OCI-LY3 (cell line): ENCODE results near the gene SOX1.

Experiments
- H2AFZ ChIP-seq: fragments of 200-600, 300-600 bp; shearing (Covaris generic); 2 replicates; pipeline ENCODE4 v1.6.0; 2014; ENCODE audit warnings: antibody characterized with exemption, low read depth, low read length
- H3K27ac ChIP-seq: fragments of 200-600, 300-600 bp; sonication (generic); 2 replicates; pipeline ENCODE4 v1.5.1; 2014; ENCODE audit warnings: mild to moderate bottlenecking, low read length, moderate library complexity, mixed read lengths
- H3K27me3 ChIP-seq: fragments of 200-600, 300-600 bp; sonication (generic); 2 replicates; pipeline ENCODE4 v1.6.1; 2014; ENCODE audit warnings: low read depth, low read length, mixed read lengths
- H3K36me3 ChIP-seq: fragments of 200-600, 300-600 bp; sonication (generic); replicated peaks from 2 replicates; pipeline ENCODE3; 2014; ENCODE audit warnings: low read depth, low read length, mixed read lengths
- H3K4me1 ChIP-seq: fragments of 300-600, 200-600 bp; sonication (generic); 2 replicates; pipeline ENCODE4 v1.6.1; 2014; ENCODE audit warnings: low read length, mixed read lengths
- H3K4me2 ChIP-seq: fragments of 200-600, 300-600 bp; sonication (generic); 2 replicates; pipeline ENCODE4 v1.6.1; 2014; ENCODE audit warnings: low read length, mixed read lengths
- H3K4me3 ChIP-seq: fragments of 300-600, 200-600 bp; sonication (generic); 2 replicates; pipeline ENCODE4 v1.5.1; 2014; ENCODE audit warnings: antibody characterized with exemption, mild to moderate bottlenecking, low read length, moderate library complexity
- H3K79me2 ChIP-seq: fragments of 300-600, 200-600 bp; shearing (Covaris generic); 2 replicates; pipeline ENCODE4 v1.6.1; 2014; ENCODE audit warnings: mild to moderate bottlenecking, low read length, mixed read lengths
- H3K9ac ChIP-seq: fragments of 300-600, 200-600 bp; shearing (Covaris generic); 2 replicates; pipeline ENCODE4 v1.6.0; 2014; ENCODE audit warnings: mild to moderate bottlenecking, low read length, moderate library complexity
- H3K9me3 ChIP-seq: fragments of 200-600, 300-600 bp; shearing (Covaris generic); 2 replicates; pipeline ENCODE4 v1.6.1; 2014; ENCODE audit warnings: low read length, mixed read lengths; ENCODE audit not compliant: insufficient read depth
- H4K20me1 ChIP-seq: fragments of 200-600, 300-600 bp; sonication (generic); 2 replicates; pipeline ENCODE4 v1.6.1; 2016; ENCODE audit warnings: low read length, mixed read lengths; ENCODE audit not compliant: insufficient read depth
- CTCF ChIP-seq: fragments of 200-600, 300-600 bp; sonication (generic); IDR thresholded peaks from 2 replicates; pipeline ENCODE4 v1.5.1; 2014; ENCODE audit warnings: antibody characterized with exemption, low read length, low read depth
- EZH2phosphoT487 ChIP-seq: fragments of 200-600 bp; shearing (Covaris generic); IDR thresholded peaks from 2 replicates; pipeline ENCODE4 v1.6.1; 2018; ENCODE audit warnings: antibody characterized with exemption, mixed run types, low read depth

Gene SOX1

DNA sequence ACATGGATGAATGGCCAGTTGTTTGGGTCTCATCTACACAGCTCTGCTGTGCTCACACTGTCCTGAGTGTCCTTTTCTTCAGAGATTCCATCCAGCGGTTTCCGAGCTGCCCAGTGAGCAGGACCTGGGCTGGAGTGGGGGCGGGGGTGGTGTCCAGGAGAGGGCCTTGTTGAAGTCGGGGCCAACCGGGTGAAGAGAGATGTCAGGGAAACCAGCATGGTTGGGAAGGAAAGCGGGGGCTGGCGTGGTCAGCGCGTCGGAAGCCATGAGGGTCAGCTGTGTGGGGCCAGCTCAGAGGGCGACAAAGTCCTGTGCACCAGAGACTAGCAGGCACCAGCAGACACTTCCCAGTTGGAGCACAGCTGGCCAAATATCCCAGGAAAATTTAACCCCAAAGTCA, 37.8 kb upstream of the SOX1 start:
- H4K20me1 ChIP-seq = no peaks in the 10 kb centered on the region
- no peaks in the 10 kb centered on the region for H3K4me1 ChIP-seq
- H3K27me3 ChIP-seq = no peaks in the 10 kb centered on the region
- no peaks in the 10 kb centered on the region for H3K79me2 ChIP-seq
- H3K9ac ChIP-seq = no peak overlapping the region
- no peak overlapping the region for H3K27ac ChIP-seq
- no peak overlapping the region for H3K4me2 ChIP-seq
- no peak overlapping the region for H2AFZ ChIP-seq
- no peaks in the 10 kb centered on the region for H3K36me3 ChIP-seq
- no peak for TF ChIP-seq CTCF
- TF ChIP-seq EZH2phosphoT487 = no peak
- H3K9me3 ChIP-seq = peaks cover 8% of the 10 kb centered on the region
- no peak overlapping the region for H3K4me3 ChIP-seq

DNA sequence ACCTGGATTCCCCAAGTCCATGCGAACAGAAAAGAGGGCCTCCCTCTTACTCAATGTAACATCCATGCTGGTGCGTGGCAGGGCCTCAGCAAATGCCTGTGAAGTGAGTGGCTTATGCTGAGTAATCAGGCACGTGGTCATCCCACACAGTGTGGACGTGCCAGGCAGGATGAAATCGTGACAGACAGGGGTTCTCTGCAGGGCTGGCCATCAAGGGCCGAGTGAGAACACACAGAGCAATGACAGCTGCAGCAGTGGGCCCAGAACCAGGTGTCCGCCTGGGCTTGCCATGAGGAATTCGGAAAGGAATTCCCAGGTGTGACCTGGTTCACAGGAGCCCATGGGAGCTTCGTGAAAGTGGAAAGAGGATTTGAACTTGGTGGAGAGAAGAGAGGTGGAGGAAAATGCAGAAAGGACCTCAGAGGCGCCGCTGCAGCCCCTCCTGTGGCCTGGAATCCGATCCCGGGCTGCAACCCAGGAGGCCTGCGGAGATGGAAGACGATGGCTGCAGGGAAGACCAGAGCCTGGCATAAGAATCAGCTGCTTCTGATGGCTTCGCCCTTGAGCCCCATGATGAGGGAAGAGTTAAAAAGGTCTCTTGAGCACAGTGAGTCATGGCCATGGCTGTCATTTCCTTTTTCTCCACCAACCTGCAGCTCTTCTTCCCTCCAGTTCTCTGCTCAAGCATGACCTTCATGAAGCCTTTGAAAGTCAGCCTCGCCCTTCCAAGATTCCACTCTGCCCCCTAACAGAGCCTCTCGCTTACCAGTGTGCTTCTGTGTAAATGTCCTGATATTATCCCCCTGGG, 34.6 kb upstream of the SOX1 start:
- Histone ChIP-seq H3K4me3 (no peak overlapping the region), H3K27ac (no peak overlapping the region), H3K79me2 (no peaks in the 10 kb centered on the region), H3K4me1 (no peaks in the 10 kb centered on the region), H4K20me1 (no peaks in the 10 kb centered on the region), H2AFZ (no peak overlapping the region), H3K9me3 (peaks cover under 1% of the 10 kb centered on the region; the same call in 1 of the 2 replicates), H3K36me3 (no peaks in the 10 kb centered on the region), H3K4me2 (no peak overlapping the region), H3K27me3 (no peaks in the 10 kb centered on the region), H3K9ac (no peak overlapping the region)
- TF ChIP-seq CTCF = no peak

DNA sequence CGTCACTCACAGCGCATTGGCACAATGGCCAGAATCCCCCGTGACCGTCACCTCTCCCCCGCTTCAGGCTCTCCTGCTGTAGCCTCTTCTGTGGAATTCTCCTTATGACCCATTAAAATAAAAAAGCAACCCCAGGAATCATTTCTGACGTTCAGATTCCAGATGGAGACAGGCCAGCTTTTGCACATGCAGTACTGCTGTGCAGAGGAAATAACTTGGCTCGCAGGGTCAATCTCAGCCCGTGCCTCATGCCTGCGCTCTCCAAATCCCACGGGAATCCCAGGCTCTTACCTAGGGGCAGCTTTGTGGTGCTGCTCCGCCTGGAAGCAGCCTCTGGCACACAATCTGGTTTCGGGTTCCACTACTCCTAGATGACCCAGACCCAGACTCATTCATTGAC, 32.7 kb upstream of the SOX1 start:
- TF ChIP-seq CTCF (no peak), EZH2phosphoT487 (no peak)
- no peaks in the 10 kb centered on the region for H4K20me1 ChIP-seq
- H3K9ac ChIP-seq = no peak overlapping the region
- H3K9me3 ChIP-seq = peaks cover 5% of the 10 kb centered on the region
- no peak overlapping the region for H3K4me2 ChIP-seq
- H3K79me2 ChIP-seq = no peaks in the 10 kb centered on the region
- H3K27me3 ChIP-seq = no peaks in the 10 kb centered on the region
- no peaks in the 10 kb centered on the region for H3K36me3 ChIP-seq
- H2AFZ ChIP-seq = no peak overlapping the region
- no peaks in the 10 kb centered on the region for H3K4me1 ChIP-seq
- no peak overlapping the region for H3K4me3 ChIP-seq
- no peak overlapping the region for H3K27ac ChIP-seq

GRCh38 chr13:112034846-112035245, 32.1 kb upstream of the SOX1 start:
- H3K36me3 ChIP-seq = no peaks in the 10 kb centered on the region
- H3K4me2 ChIP-seq = no peak overlapping the region
- no peaks in the 10 kb centered on the region for H3K27me3 ChIP-seq

More at GRCh38 chr13:112034846-112035245, 32.1 kb upstream of the SOX1 start:
- no peak overlapping the region for H3K4me3 ChIP-seq
- no peak for TF ChIP-seq EZH2phosphoT487
- TF ChIP-seq CTCF = no peak
- H3K79me2 ChIP-seq = no peaks in the 10 kb centered on the region
- no peak overlapping the region for H2AFZ ChIP-seq
- no peak overlapping the region for H3K9ac ChIP-seq
- H3K27ac ChIP-seq = no peak overlapping the region
- H3K9me3 ChIP-seq = peaks cover 5% of the 10 kb centered on the region
- no peaks in the 10 kb centered on the region for H4K20me1 ChIP-seq
- no peaks in the 10 kb centered on the region for H3K4me1 ChIP-seq
